GM19240 (cell line): Measurements from ENCODE around the gene TUSC2.
A peak's percentile ranks its signal among the peaks of the same experiment; 100 is the strongest.

Source experiments
- DNase-seq: peaks from one replicate; pipeline ENCODE4 v3.0.0; 2011; ENCODE audit warnings: low spot score; ENCODE audit not compliant: insufficient read length

The TUSC2 gene

DNA sequence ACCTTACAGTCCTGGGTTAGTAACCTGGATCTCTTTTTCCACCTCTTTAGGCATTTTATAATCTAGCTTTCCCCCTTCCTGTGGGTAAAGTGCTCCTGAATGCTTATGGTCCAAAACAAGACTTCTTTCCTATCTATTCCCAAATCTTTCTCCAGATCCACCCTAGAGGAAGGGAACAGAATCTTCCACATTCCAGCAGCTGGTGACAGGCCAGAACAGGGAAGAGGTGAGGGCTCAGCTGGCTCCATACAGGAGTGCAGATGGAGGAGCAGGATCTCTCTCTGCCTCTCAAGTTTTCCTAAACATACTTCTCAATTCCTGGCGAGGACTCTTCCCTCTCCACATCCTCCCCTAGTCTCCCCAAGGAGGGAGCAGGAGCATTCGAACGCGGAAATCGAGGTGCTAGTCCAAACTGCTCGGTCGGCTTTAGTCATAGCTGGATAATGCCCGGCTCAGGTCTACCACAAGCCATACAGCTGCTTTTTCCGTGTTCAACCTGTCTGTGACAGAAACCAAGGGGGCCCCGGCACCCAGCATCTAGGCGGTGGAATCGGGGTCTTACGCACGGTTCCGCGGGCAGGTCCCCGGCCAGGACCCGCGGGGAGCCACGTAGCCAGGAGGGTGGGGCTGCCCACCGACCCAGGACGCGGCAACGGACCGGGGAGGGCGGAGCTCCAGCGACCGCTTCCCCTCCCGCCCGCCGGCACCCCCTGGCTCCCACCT is 8.6 kb upstream of the TUSC2 start:
- peak; percentile 30 for DNase-seq

DNA sequence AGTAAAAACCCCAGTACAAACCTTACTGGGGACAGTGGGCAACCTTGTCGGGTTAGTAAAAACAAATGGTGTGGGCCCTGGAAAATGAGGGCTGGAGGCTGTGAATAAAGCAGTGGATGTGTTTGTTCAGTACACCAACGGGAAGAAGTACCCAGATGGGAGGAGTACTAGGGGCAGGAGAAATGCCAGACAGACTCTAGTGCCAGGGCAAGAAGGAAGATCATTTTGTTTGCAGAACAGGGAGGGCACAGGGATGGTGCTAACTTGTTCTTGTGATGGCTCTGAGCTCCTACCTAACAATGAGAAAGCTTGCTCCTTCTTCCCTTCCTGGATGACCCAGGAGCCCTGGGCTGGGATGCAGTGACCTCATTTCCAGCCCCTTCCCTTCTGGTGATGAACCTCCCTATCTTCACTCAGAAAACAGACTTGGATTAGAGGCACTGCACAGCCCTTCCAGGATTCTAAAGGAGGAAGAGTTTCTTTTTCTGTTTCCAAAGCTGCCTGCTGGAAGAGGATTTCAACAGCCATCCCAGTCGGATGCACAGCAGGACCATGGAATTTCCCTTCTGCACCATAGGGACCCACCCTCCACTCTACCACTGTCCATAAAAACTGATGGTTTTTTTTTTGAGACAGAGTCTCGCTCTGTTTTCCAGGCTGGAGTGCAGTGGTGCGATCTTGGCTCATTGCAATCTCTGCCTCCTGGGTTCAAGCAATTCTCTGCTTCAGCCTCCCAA is 6.5 kb upstream of the TUSC2 start:
- no peak for DNase-seq

DNA sequence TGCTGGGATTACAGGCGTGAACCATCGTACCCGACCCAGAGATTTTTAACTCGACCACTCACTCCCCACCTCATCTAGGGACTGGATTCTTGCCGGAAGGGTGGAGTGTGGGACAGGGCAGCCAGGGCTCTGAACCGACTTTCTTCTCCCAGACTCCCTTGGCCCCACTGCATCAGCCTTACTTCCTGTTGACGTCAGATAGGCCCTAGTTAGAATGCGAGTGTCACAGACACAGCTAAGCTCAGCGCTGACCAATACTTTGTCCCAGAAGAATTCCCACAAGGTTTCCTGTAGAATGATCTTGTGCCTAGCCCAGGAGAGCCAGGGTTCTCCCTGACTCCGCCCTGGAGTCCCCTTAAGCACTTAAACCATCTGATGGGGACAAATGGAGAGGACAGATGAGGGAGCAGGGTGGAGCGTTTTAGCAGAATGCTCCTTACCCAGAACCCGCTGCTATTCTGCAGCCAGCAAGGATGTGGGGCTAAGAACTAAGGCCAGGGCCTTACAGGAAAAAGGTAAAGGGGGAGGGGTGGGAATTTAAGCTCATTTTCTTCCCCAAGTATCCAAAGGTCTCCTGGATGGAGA is 5.8 kb upstream of the TUSC2 start:
- DNase-seq = no peak

DNA sequence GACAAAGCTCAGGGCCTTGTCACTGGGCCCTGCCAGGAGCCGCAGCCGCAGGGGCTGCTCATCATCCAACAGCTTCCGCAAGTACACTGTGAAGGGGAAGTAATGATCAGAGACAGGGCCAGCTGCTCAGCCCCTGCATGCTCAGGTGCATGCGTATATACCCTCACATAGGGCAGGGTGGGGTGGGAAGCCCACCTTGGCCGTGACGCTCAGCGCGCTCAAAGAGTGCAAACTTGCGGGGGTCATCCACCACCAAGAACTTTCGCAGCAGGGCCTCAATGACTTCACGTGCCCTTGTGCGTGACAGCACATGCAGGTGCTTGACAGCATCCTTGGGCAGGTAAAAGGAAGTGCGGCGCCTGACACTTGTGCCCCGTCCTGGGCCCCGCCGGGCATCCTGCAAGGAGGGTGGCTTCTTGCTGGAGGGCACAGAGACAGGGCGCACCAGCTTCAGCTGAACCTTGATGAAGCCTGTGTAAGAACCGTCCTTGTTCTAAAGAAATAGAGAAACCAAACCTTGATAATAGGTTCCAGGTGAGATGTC is 3.4 kb upstream of the TUSC2 start:
- no peak for DNase-seq

DNA sequence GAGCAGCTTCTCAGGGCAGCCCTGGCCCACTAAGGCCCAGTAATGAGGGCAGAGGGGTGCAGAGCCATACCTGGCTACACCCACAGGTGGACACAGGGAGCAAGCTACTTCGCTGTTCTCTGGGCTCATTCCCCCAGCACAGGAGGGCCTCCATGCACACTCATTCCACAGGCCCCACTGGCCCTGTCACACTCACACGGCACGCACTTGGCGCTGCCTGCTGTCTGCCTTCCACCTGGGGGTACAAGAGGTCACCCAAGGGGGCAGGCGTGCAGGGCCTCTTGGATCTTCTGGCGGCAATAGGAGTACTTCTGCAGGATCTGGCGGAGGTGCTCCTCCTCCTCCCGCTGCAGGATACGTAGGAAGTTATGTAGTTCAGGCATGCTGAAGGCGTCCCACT is 2.3 kb upstream of the TUSC2 start:
- no peak for DNase-seq

DNA sequence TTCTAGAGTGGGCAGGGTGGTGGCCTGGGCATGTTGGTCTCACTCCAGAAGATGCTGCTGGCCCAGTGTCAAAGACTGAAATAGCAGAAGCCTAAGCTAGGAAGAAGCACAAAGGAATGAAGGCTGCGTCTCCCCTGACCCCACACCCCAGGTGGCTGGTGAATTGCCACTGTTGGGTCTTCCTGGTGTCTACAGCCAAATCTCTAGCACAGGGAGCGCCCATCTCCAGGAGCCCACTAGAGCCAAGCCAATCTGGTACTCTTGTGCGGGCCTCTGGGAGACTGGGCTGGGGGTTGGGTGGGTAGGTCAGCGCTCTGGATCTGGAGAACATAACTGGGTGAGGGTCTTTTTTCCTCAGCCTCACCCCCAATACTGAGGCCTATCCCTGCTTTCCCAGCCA is 894 bp downstream of the TUSC2 start:
- no peak for DNase-seq

DNA sequence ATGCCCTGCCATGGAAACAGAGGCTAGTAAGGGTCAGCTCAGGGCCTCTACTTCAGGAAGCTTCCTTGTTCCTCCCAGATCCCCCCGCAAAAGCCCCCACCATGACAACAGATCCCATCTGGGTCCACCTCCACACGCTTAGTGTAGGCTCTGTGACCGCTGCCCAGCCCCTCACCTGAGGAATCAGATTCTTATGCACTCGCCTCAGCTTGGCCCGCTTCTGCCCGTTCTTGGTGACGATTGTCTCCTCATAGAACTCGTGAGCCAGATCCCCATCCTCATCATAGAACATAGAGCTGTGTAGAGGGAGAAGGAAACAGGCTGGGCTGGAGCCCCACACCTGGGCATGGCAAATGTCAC is 1.9 kb downstream of the TUSC2 start:
- no peak for DNase-seq

DNA sequence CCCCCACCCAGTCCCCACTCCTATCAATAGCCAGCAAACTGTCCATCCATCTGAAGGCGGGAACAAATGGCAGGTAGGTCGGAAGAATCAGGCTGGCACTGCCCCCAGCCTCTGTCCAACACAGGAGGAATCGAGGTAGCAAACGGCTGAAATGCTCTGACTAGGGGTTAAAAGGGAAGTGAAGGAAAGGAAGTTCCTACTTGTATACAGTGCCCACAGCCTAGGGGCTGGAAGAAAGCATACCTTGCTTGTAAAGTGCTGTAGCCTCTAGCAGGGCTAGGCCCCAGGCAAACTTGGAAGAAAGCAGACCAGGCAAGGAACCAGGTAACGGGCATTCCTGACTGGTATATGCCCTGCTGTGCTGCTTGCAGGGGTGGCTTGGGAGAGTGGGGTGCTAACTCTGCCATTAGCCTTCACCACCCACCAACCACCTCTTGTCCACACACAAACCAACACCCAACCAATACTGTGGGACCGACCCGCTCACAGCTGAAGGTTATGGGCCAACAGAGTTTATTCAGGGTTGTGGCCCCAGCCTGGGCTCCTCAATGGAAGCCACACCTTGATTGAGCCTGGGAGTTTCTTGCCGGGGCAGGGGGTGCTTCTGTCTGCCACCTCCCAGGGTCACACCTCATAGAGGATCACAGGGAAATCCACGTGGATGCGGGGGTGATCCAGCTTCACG is 2.4 kb downstream of the TUSC2 start:
- no peak for DNase-seq

DNA sequence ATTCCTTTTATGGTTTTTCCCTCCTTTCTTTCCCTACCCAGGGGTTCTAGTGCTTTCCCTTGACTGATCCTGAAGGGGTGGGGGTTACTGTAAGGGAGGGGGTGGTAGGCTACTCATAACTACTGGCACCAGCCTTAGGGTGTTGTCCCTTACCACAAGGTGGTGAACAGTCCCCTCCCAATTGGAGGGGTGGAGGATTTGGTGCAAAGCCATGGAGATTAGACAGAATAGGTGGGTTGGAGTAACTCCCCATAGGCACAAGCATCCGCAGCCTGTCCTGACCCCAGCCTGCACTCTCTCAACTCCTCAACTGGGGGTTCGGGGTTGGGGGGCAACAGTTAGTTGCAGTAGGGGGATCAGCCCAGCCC is 2.9 kb downstream of the TUSC2 start:
- no peak for DNase-seq

DNA sequence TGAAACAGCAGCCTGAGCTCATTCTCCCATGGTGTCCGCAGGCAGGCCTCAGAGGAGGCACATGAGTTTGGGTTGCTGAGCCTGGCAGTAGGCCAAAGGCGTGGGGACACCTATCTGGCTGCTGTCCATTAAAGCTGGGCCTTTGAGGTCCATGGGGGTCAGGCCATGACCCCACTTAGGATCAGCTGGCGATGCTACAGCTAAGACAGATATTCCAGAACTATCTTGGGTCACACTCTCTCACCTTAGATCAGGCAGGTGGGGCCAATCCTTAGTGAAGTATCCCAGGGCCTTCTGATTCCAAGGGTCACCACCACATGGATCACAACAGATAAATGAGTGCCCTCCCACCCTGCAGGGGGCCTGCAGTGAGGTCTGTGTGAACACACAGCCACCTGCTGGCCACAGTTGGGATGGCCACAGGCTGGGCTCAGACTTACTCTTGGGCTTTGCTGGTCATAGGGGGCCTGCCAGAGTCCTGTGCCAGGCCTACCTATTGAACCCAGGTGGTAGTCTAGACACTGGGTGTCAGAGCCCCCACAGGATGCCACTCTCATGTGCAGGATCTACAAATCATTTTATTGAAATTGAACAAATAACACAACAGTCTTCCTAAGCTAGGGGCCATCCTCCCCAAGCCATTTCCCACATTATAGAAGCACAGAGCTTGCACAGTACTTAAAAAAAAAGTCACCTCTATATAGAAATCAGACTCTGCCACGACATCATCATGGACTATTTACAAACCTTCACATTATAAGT is 3.5 kb downstream of the TUSC2 start:
- peak; percentile 43 for DNase-seq

DNA sequence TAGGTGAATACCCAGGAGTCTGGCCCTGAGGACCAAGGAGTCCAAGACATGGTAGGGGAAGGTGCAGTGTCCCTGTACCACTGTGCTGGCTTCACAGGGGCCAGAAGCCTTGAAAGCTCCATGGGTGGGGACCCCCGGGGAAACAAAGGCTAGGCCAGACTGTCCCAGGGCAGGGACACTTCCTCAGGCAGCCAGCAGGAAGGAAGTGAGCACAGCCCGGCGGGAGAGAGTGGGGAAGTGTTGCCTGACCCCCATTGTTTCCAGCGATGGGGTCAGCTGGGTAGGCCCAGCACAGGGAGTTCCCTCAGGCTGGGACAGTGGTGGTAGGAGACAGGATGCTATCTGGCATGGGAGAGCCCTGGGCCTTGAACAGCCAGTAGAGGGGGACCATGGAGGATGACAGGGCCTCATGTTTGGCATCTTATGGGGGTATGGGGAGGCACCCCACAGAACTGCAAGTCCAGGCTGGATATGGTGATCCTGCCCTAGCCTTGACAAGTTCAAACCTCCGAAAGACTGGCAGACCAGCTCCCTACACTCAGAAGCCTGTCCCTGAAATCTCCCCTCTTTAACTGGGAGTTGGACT is 4.3 kb downstream of the TUSC2 start:
- no peak for DNase-seq

DNA sequence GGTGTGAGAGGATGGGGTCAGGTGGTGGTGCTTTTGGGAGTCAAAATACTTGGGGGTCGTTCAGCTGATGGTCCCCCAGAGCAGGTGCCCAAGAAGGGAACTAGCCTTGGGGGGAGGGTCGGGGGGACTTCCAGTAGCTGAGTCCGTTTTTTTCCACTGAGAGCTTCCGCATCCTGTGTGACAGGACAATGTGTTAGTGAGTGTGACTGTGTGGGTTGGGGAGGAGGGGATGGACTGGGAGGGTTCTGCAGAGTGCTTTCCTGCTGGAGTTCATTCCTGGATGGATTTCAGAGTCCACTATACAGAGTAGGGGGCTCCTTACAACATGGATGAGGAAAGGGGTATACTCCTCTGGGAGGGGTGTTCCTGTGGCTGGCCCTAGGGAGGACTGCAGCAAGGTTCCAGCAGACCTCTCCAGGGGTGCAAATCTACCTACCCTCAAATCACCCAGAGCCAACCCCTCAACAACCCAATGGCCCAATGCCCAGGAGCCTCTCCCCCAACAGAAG is 4.9 kb downstream of the TUSC2 start:
- no peak for DNase-seq

DNA sequence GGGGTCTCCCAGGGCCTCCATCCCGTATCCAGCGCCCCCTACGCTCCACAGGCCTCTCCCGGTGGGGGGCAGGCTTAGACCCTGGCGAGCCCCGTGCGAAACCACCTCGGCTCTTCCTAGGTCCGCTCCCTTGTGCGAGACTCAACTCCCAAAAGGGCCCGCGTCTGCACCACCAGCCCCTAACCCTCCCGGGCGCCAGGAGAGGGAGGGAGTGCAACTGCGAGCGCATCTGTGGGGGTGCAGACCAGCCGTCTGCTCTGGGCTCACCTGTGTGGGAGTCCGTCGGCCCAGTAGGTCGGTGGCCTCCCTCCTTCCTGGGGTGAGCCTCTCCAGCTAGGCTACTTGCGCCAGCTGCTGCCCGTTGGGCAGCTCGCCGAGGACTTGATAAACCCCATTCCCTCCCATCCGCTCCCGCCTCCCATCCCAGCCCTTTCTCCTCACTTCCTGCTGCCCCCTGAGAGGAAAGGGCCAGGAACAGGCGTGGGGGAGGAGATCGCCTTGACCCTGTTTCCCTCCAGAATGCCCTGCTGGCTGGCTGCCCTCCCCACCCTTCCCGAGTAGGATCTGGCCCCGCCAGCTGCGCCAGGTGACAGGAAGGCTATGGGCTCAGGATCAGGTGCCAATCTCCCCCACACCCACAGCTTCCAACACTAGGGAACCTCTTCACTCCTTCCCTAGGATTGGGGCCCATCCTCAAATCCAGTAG is 5.5 kb downstream of the TUSC2 start, which contains the start of gene HYAL2:
Gene HYAL2 (minus strand): TSS at position 360 of the 706 bp plus-strand sequence. CDS start 2,256 bp downstream, outside the sequence.
- DNase-seq = no peak

DNA sequence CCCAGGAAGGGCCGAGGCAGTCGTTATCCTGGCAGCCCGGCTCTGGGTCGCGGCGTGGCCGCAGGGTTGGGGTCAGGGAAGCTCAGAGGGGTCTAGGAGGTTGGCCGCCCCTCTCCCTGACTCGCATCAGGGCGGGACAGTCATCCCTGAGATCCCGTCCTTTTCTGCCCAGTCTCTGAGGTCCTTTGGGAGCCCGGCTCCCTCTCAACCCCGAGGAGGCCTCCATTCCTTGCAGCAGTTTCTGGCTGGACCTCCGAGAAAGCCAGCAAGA is 6.0 kb downstream of the TUSC2 start:
- no peak for DNase-seq

DNA sequence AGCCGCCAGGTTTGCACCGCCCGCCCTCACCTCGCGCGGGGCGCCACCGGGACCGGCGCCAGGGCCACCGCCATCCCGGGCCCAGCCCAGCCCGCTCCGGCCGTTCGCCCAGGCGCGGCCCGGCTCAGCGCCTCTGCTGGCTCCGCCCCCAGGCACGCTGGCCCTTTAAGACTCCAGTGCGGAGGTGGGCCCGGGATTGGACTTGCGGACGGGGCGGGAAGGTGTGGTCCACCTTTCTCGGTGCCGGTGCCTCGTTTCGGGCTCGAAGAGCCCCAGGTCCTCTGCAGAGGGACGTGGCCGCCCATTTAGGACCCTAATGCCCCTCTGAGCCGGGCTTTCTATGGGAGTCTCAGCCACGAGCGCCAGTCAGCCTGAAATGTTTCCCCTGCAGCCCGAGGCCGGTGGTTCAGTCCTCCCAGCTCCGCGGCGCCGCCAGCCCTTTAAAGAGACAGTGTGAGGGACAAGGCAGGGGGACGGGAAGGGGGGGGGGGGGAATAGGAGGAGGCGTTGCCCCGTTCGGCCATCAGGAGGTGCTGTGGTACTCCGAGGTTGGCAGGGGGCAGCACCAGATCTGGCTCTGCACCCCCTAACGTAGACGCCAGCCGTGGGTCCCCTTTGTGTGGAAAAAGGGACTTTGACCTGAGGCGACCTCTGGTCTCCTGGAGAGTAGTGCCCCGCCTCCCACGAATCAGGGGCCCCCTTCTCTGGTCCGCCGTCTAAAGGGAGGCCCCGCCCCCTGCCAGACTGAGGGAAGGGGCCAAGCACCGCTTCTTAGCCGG is 6.5 kb downstream of the TUSC2 start:
- DNase-seq = peak; percentile 80

DNA sequence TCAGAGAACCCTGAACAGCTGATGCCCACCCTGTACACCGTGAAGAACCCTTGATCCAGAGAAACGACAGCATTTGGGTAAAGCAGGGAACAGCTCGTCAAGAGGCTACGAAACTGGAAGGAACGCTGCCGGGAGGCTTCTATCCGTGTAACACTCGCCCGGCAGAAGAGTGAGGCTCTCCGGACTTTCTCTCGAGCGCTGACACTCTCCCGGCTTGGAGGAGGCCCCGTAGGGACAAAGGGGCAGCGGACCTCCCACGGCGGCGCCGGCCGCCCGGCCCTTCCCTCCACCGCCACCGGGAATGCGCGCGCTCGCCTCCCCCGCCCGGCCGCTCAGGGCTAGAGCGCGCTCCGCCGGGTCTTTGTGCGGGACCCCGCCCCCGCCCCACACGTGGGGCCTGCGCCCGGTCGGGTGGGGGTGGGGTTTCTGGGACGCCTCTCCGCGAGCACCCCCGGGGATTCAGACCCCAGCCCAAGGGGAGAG is 7.1 kb downstream of the TUSC2 start:
- peak; percentile 34 for DNase-seq

DNA sequence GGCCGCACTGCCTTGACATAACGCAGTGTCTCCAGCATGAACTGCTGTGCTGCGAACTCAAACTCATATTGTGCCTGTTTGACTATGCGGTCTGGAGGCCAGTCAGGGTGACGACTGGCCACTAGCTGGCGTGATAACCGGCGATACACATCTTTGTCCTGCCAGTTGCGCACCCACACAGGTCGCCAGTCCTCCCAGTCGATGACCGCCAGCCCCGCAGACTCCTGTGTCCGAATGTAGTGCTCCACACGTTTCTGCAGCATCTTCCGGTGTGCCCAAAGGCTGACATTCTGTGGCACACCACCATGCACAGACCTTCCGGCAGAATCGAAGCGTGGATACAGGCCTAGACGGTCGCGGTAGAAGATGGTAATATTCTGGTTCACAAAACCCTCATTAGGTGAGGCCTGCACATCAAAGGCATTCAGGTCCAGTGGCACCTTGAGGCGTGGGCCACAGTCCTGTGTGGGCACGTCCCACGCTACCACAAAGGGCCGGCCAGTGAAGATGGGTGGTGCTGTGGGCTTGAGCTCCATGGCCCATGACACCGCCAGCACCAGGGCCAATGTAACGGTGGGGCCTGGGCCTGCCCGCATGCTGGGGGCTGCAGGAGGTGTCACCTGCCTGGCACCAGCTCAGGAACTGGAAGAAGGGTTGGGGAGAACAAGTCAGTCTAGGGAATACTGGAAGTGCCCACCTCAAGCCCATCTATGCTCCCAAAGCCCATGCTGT is 8.0 kb downstream of the TUSC2 start:
- no peak for DNase-seq

DNA sequence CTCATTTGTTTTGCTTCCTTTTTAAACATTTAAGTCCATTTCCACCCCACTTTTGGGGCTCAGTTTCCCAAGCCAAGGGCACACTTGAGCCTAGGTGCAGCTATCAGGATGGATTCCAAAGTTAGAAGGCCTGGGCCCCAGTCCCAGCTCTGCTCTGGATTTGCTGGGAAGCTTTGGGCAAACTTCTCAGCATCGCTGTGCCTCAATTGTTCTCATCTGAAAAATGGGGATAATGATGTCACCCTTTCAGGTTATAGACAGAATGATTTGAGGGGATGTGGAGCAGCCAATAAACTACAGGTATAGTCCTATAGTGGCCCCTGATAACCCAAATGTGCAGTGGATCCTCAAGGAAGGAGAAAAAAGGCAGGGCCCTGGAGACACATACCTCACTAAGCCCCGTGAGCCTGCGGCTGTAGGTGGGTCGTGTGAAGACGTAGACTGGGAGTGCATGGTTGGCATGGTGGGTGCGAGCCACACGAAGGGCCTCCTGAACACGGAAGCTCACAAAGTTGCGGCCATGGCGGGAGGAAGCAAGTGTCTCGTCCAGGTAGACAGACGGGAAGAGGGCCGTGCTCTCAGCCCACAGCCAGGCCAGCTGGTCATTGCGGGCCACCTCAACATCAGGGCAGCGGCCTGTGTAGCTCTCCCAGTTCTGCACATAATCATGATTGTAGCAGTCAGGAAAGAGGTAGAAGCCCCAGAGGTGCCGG is 8.7 kb downstream of the TUSC2 start:
- DNase-seq = no peak
